K562 (cell line): Measurements from ENCODE around the gene ATXN1.

Experiments used
- BRF1 ChIP-seq: IDR thresholded peaks from 3 replicates; pipeline ENCODE4 v1.6.1; 2011; ENCODE audit warnings: borderline replicate concordance, mild to moderate bottlenecking; ENCODE audit not compliant: insufficient read length; ENCODE audit errors: extremely low read depth
- CREM ChIP-seq: IDR thresholded peaks from 2 replicates; pipeline ENCODE4 v1.6.1; 2014; ENCODE audit warnings: antibody characterized with exemption, low read depth
- MAFK ChIP-seq: IDR thresholded peaks from 2 replicates; pipeline ENCODE4 v1.6.1; 2011; ENCODE audit warnings: low read length, improper control_type of control experiment
- NR3C1 ChIP-seq: sonication (generic); formaldehyde crosslinking; IDR thresholded peaks from 2 replicates; pipeline ENCODE4 v1.8.1; 2022; ENCODE audit warnings: missing genetic modification reagents
- TAL1 ChIP-seq: fragments of 450-650 bp; IDR thresholded peaks from 2 replicates; pipeline ENCODE4 v1.6.1; 2016; ENCODE audit warnings: mild to moderate bottlenecking
- TF ChIP-seq, protein P1 (sequence below), 3 experiments: IDR thresholded peaks in 2 of 3; conservative IDR thresholded peaks in 1 of 3; 2 replicates each; pipeline ENCODE4 v1.5.1; 2011 to 2012; ENCODE audit warnings: low read length in 3 of 3, mild to moderate bottlenecking in 3 of 3, control low read depth in 2 of 3, improper control_type of control experiment in 1 of 3, inconsistent platforms in 1 of 3, low read depth in 1 of 3, mixed read lengths in 1 of 3, moderate library complexity in 1 of 3; ENCODE audit not compliant: insufficient read depth in 2 of 3

DNA sequence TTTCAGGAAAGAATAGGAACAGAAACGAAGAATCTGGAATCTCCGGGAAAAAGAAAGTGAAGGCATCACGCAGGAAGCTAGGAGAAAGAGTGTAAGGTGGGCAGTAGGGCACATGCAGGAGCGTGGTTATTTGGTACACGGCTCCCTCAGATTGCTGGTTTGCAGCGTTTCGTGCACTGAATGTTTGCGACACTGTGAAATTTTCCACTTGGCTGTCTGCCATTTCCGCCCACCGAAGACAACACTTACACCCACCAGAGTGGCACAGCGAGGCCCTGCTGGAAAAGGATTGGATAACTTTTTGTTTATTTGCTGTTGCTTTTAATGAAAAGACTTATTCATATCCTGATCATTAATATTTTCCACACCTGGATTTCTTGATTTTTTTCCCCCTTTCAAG lies 274.6 kb downstream of the ATXN1 start:
- TF ChIP-seq BRF1 (no peak), NR3C1 (CRISPR knock-in tag) (no peak), CREM (no peak), MAFK (no peak), TAL1 (no peak)
- TF ChIP-seq, protein P1, sequence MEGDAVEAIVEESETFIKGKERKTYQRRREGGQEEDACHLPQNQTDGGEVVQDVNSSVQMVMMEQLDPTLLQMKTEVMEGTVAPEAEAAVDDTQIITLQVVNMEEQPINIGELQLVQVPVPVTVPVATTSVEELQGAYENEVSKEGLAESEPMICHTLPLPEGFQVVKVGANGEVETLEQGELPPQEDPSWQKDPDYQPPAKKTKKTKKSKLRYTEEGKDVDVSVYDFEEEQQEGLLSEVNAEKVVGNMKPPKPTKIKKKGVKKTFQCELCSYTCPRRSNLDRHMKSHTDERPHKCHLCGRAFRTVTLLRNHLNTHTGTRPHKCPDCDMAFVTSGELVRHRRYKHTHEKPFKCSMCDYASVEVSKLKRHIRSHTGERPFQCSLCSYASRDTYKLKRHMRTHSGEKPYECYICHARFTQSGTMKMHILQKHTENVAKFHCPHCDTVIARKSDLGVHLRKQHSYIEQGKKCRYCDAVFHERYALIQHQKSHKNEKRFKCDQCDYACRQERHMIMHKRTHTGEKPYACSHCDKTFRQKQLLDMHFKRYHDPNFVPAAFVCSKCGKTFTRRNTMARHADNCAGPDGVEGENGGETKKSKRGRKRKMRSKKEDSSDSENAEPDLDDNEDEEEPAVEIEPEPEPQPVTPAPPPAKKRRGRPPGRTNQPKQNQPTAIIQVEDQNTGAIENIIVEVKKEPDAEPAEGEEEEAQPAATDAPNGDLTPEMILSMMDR (IDR thresholded peaks at IDR 0.05 in 2 of 3, conservative IDR thresholded peaks at IDR 0.05 in 1 of 3; ENCODE audit: insufficient read depth in 2 of 3, low read depth in 1 of 3, low read length in 3 of 3): no peak
